Activated T-cell treated with anti-CD3 and anti-CD28 coated beads for 24 hours (primary cell): ENCODE data around the gene PLEKHH3.

Experiments
- DNase-seq: peaks from one replicate; pipeline ENCODE4 v3.0.0-alpha.2; 2020; ENCODE audit warnings: low read depth

The PLEKHH3 gene

GRCh38 chr17:42676424-42677011 lies at the start of gene PLEKHH3:
Gene PLEKHH3 (minus strand): TSS chr17:42676994. CDS start chr17:42676563, 431 bp downstream.
- DNase-seq: no peak

GRCh38 chr17:42725143-42725542 lies 48.3 kb upstream of the PLEKHH3 start:
- DNase-seq: no peak

DNA sequence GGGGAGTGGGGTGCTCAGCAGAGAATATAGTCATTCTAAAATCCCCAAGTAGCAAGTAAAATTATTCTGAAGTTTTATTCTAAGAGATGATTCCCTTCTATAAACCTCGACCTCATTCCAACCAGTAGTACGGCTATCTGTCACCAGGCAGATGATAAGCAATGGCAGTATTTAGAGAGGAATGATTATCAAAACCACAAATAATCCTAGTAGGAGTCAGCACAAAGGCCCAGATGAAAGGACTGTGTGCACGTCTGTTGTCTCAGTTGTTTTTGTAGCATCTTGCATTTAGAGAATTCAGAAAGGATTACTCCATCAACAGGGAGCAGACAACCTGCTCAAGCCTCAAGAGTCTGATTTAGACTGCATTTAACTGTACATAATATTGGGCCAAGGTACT lies 46.8 kb upstream of the PLEKHH3 start:
- no peak for DNase-seq

DNA sequence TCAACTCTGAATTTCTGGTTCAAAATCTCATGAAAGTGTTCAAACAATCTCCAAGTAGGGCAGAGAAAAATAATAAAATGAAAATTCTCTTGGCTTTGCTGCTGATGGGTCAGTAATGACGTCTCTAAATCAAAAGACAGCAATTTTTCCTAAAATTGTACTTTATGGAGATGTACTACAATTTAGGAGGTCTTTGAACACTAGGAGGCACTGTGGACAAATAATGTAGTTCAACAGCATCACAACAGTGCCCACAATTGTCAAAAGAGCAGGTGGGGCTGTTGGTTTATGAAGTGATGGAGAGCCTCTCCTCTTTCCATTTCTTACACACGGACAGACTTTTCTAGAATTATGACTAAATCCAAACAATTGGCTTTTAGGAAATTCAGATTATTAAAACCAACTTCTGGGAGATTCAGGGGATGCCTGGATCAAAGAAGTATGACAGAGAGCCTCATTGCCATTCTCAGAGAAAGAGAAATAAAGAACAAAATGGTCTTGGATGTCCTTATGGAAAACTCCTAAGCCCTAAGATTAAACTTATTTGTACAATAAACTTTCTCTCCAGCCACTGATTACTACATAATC lies 44.3 kb upstream of the PLEKHH3 start:
- peak; percentile 22 for DNase-seq

DNA sequence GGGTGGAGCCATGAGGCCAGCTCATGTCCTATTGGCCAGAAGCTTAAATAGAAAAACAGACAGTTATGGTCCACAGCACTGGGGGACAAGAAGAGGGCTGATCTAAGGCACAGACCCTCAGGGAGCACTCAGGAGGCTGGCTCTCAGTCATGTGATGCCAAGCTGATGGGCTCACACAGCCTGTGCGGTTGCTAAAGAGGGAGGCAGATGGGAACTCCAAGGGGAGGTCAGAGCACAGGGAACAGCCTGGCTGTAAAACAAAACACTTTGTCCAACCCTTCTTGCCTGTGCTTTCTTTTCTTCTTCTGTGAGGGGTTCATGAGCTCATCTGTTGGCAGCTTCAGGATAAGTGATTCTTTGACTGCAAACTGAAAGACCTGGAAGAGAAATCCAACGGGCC lies 32.8 kb upstream of the PLEKHH3 start:
- no peak for DNase-seq

DNA sequence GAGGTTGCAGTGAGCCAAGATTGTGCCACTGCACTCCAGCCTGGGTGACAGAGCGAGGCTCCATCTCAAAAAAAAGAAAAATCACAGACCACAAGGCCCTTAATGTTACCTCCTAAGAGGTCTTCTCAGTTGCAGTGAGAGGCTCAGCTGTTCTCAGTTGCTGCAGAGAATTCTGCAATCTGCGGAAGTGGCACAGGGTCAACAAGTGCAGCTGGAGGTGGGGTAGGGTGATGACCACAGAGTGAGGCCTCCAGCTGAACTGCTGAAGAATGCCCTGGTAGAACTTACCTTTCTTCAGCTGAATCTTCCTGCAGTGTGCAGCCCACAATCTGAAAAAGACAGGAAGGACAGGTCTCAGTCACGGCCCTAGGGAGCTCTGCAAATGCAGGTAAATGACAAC lies 31.8 kb upstream of the PLEKHH3 start:
- no peak for DNase-seq

GRCh38 chr17:42706732-42707131 lies 29.9 kb upstream of the PLEKHH3 start:
- DNase-seq: peak; percentile 28

DNA sequence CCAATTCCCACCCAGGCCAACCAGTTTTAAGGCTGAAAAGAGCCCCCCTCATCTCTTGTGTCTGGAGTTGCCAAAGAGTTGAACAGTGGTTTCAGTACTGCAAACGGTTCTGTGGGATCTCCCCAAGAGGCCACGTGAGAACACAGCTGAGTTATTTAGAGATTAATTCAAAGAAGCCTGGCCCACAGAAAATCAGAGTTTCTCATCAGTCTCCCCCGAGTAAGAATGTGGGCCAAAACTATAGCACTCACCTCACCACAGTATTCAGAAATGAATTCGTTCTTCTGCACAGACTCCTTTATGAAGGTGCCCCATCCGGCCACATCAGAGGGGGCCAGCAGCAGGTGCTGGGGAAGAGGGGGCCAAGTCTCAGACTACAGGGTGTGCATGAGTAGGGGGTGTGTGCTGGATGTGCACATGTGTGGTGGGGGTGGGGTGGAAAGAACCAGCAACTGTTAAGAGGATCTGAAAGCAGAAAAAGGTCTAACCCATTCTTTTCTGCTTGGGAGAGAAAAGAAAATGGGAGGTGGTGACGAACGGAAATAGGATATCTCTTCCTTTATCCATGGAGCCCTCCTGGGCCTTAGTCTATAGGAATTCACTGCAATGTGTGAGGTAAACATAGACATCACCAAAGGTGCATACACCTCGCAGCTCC lies 28.2 kb upstream of the PLEKHH3 start:
- no peak for DNase-seq

- no peak for DNase-seq
These were observed 27.7 kb upstream of the PLEKHH3 start for GRCh38 chr17:42704490-42704836.

DNA sequence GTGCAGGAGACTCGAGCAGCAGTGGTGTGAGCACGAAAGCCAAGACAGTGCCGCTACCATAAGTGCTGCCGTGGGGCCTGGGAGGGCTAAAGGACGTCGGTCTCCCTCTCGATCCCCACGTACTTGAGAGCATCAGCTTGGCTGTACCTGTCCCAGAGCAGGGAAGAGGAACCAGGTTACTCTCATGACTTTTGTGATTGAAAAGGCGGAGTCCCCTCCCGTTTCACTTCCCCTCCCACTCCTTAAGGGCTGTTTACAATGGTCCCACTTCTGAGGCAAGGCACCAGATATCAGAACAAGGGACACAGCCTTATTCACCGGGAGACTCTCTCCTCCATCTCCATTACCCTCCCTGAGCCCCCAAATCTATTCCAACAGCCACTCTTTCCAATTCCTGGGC lies 25.7 kb upstream of the PLEKHH3 start:
- no peak for DNase-seq

DNA sequence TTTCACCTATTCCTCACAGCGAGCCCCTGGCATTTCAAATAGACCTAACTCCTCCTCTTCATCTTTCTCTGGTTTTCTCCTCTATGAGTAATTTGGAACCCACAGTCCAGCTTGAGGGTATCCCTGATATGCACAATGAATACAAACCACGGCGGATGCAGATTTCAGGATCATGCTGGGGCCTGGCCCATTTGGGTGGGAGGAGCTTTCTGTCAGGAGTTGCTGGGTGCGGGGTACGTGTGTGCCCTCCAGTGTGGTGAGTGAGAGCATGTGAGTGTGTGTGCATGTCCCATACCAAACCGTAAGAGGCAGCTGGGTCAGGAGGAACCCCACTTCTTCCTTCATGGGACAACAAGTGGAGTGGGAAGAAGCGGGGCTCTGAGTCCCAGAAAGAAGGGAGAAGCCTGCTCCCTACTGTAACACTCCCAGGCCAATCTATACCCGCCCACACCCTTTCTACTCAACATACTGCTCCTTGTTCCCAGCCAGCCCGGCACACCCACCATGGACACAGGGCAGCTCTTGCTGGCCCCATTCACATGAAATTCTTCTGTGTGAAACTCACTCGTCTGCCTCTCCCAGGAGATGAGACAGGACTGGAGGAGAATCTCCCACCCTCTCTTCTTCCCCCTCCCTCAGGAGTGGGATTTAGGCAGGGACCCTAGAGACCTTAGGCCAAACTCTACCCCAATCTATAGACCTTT lies 23.9 kb upstream of the PLEKHH3 start:
- DNase-seq: no peak

GRCh38 chr17:42699415-42699740 lies 22.6 kb upstream of the PLEKHH3 start:
- DNase-seq: no peak

GRCh38 chr17:42698736-42699414 lies 22.1 kb upstream of the PLEKHH3 start:
- no peak for DNase-seq

GRCh38 chr17:42697108-42697811 lies 20.5 kb upstream of the PLEKHH3 start:
- DNase-seq: no peak

- no peak for DNase-seq
These were observed 18.7 kb upstream of the PLEKHH3 start for GRCh38 chr17:42695500-42695899.

GRCh38 chr17:42694524-42694923 lies 17.7 kb upstream of the PLEKHH3 start:
- no peak for DNase-seq

- no peak for DNase-seq
These were observed 15.7 kb upstream of the PLEKHH3 start for GRCh38 chr17:42692489-42692888.

DNA sequence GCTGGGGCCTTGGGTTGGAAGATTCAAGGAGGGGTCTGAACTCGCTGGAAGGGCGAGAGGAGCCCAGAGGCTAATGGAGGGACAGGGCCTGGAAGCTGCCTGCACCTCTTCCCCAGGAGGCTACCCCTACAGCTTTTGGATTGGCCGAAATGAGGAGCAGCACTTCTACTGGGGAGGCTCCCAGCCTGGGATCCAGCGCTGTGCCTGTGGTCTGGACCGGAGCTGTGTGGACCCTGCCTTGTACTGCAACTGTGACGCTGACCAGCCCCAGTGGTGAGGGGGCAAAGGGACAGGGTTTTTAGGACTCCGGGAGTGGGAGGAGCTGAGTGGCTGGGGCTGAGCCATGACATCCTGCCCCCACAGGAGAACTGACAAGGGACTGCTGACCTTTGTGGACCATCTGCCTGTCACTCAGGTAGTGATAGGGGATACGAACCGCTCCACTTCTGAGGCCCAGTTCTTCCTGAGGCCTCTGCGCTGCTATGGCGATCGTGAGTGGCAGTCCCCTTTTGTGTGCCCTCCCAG lies 14.3 kb upstream of the PLEKHH3 start:
- DNase-seq: no peak

DNA sequence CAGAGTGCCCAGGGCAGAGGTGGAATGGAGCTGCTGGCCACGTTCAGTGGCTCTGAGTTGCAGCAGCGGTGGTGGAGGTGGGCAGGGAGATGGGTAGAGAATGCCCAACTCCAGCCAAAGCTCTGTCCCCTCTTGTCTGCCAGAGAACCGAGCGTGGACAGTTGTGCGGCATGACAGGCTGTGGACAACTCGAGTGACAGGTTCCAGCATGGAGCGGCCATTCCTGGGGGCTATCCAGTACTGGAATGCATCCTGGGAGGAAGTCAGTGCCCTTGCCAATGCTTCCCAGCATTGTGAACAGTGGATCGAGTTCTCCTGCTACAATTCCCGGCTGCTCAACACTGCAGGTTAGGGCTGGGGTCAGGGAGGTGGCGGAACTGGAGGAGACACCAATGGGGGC lies 13.8 kb upstream of the PLEKHH3 start:
- no peak for DNase-seq

- DNase-seq: no peak
These were observed 11.0 kb upstream of the PLEKHH3 start for GRCh38 chr17:42687707-42688320.

- no peak for DNase-seq
These were observed 9.8 kb upstream of the PLEKHH3 start for GRCh38 chr17:42686520-42687128.
